D721Med (cell line): ENCODE results near the gene CNP.

Source experiments
- DNase-seq: peaks from one replicate; pipeline ENCODE4 v3.0.0; 2011; ENCODE audit warnings: low spot score; ENCODE audit not compliant: insufficient read length
- FAIRE-seq: peaks from 2 replicates; lab custom pipeline; 2011; peaks lifted over from hg19 to GRCh38; lab: Jason Lieb, UNC
- CTCF ChIP-seq: IDR thresholded peaks from 2 replicates; pipeline ENCODE4 v1.5.1; 2012; ENCODE audit warnings: mild to moderate bottlenecking, control low read depth; ENCODE audit not compliant: insufficient read depth; ENCODE audit errors: missing control alignments

The CNP gene

DNA sequence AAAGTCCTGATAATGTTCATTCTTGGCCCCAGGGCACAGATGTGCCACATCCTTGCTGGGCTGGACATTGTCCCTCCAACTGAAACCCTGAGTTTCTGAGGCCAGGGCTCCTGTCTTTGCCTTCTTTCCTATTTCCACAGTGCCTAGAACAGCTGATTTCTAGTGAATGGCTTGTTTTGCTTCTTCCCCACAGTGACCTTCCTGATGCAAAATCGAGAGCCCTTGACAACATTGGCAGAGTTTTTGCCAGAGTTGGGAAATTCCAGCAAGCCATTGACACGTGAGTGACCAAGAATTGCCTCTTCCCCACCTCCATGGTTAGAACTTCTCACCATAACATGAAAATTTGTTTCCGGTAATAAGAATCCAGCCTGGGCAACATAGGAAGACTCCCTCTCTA, 21.7 kb upstream of the CNP start:
- DNase-seq (no peak), FAIRE-seq (no peak)
- TF ChIP-seq CTCF = no peak

DNA sequence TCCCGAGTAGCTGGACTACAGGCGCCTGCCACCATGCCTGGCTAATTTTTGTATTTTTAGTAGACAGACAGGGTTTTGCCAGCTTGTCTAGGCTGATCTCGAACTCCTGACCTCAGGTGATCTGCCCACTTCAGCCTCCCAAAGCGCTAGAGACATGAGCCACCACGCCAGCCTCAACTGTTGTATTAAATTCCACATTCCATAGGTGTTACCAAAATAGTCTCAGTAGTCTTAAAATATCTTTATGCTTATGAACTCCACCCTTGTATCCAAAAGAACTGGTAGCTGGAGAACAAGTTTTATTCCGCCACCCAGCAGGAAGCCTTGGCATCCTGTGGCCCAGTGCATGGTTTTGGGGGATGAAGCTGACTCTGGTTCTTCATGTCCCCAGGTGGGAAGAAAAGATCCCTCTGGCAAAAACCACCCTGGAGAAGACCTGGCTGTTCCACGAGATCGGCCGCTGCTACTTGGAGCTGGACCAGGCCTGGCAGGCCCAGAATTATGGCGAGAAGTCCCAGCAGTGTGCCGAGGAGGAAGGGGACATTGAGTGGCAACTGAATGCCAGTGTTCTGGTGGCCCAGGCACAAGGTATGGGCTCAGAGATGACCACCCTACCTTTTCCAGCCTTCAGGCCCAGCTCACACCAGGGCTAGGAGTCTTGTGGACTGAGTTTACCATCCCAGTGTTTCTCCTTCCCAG, 17.7 kb upstream of the CNP start:
- FAIRE-seq = no peak
- DNase-seq = no peak
- no peak for TF ChIP-seq CTCF

DNA sequence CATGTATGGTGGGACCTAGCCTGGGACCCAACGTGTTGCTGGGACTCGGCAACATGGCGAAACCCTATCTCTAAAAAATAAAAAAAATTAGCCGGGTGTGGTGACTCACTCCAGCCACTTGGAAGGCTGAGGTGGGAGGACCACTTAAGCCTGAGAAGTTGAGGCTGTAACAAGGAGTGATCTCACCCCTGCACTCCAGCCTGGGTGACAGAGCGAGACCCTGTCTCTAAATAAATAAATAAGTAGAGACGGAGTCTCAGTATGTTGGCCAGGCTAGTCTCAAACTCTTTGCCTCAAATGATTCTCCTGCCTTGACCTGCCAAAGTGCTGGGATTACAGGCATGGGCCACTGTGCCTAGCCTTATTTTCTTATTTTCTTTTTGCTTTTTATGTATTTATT, 10.1 kb upstream of the CNP start:
- FAIRE-seq (no peak), DNase-seq (no peak)
- no peak for TF ChIP-seq CTCF

GRCh38 chr17:41957031-41957868, 9.3 kb upstream of the CNP start:
- FAIRE-seq (no peak), DNase-seq (no peak)
- no peak for TF ChIP-seq CTCF

- FAIRE-seq (no peak), DNase-seq (no peak)
- no peak for TF ChIP-seq CTCF
Observed at GRCh38 chr17:41957869-41958439, 8.6 kb upstream of the CNP start.

- no peak for DNase-seq
- TF ChIP-seq CTCF = no peak
- FAIRE-seq = no peak
Observed at GRCh38 chr17:41959030-41959335, 7.6 kb upstream of the CNP start.
